SK-N-DZ (cell line): ENCODE measurements around the gene USF2.

Experiments
- DNase-seq: peaks from one replicate; pipeline ENCODE4 v3.0.0-alpha.2; 2015; ENCODE audit warnings: low spot score

USF2 gene

DNA sequence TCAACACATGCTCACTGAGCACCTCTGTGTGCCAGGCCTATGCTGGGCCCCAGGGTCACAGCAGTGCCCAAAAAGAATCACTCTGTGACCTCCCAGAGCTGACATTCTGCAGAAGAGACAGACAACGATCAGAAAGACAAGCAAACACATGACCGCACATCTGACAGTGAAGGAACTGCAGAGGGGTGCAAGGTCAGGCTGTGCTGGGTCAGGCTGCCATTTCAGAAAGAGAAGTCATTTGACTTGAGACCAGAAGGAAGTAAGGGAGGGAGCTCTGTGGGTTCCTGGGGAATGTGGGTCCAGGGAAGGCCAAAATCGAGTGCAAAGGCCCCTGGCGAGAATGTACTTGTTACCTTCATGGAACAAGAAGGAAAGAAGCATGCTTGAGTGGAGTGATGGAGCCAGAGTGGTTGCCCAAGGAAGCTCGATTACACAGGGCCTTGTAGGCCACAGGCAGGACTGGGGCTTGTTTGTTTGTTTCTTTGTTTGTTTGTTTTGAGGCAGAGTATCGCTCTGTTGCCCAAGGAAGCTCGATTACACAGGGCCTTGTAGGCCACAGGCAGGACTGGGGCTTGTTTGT lies 48.8 kb downstream of the USF2 start:
- no peak for DNase-seq

DNA sequence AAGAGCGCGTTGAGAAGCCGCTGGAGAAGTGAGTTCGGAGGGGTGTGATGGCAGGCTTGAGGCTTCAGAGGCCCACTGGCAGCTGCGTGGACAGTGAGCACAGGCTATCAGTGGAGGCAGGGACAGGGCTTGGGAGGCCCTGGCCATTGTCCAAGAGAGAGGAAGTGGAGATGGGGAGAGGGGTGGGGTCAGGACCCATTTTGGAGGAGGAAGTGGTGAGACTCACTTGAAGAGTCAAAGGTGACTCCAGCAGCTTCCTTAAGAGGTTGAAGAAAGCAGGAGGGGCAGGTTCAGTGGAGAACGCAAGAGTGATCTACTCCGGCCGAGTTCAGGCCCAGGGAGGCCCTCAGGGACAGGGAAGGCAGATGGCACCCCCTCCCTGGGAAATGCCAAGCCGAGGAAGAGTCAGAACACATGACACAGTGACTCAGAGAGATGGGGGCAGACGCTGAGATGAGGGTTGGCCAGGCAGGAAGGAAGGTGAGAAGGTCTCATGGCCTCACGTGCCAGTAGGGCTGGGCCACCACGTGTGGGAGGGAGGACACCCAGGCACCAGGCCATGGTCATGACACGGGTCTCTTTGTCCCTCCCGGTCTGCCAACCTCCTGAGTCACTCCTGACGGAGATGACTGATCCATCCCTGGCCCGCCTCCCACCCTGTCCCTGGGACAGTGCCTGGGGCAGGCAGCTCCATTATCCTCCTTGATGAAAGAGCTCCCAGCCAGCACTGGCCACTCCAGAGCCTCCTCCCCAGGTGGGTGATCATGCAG lies 50.1 kb downstream of the USF2 start:
- DNase-seq, result no peak

DNA sequence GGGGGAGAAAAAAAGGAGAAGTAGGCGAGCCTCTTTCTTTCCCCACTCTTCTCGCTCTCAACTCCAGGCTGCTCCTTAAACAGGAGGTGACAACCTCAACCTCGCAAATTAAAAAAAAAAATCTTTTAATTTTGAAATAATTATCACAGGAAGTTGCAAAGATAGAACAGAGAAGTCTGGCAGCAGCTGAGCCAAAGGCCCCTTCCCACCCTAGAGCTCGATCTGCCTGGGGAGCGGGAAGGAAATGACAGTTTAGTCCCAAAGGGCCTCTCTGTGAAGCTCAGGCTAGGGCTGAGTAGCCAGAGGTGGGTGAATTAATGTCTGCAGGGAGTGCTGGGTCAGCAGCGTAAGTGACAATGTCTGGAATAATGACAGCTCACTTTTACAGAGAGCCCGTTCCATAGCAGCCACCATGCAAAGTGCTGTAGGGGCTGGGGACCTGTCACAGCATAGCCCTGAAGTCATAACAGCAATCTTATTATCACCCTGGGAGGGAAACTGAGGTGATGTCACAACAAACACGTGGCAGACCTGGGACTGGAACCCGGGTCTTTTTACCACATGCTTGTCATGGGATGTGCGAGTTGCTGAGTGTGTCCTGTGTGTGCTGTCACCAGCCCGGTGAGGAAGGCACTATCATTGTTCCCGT lies 51.4 kb downstream of the USF2 start:
- no peak for DNase-seq

DNA sequence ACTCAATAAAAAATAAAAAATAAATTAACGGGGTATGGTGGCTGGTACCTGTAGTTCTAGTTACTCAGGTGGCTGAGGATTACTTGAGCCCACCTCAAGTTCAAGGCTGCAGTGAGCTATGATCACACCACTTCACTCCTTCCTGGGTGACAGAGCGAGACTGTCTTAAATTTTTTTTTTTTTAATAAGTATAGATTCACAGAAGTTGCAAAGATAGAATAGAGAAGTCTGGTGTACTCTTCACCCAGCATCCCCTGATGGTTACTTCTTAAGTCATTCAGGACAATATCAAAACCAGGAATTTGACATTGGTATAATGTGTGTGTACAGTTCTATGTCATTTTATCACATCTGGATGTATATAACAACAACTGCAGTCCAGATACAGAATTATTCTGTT lies 52.5 kb downstream of the USF2 start:
- DNase-seq, result no peak

DNA sequence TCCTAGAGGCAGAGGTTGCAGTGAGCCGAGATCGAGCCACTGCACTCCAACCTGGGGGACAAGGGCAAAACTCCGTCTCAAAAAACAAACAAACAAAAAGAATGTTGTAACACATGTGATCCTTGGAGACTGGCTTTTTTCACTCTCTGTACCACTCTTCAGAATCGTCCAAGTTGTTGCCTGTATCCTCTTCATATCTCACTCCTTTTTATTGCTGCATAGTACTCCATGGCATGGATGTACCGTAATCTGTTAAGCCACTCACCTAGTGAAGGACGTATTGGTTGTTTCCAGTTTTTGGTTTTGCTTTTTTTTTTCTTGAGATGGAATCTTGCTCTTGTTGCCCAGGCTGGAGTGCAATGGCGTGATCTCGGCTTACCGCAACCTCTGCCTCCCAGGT lies 53.3 kb downstream of the USF2 start:
- DNase-seq, result no peak

DNA sequence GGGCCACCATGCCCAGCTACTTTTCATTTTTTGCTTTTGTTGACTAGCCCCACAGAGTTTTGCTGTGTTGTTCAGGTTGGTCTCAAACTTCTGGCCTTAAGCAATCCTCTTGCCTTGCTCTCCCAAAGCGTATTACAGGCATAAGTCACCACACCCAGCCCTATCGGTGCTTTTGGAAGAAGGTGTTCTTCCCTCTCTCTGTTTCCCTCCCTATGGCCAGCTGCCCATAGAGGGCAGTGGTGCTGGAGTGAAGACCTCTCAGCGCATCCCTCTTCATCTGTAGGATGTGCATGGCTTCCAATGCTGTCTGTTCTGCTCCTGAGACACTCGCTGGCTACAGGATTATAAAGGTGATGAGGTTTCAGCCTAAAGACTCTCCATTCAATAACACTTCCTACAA lies 58.9 kb downstream of the USF2 start:
- no peak for DNase-seq

DNA sequence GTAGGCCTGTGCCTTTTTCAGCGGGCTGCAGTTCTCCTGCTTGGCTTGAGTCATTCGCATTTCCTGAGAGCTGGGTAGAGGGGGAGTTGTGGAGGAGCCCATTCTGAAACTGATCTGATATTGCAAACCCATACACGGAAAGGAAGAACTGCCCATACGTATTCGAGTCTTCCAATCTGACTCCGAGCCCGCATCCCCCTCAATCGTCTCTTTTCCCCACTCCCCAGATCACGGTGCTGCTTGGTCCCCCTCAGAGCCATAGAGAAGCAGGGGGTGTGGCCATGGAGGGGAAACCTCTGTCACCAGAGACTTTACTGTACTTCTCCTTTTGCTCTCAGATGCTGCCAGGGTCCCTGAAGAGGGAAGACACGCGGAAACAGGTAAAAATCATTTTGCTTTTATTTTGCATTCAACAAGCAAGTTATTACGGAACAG lies 60.1 kb downstream of the USF2 start, which contains the start of gene CD22:
Gene CD22, plus strand, starts transcription at position 337 of the 435 bp plus-strand sequence. CDS start 2,854 bp downstream, outside the sequence.
- no peak for DNase-seq

DNA sequence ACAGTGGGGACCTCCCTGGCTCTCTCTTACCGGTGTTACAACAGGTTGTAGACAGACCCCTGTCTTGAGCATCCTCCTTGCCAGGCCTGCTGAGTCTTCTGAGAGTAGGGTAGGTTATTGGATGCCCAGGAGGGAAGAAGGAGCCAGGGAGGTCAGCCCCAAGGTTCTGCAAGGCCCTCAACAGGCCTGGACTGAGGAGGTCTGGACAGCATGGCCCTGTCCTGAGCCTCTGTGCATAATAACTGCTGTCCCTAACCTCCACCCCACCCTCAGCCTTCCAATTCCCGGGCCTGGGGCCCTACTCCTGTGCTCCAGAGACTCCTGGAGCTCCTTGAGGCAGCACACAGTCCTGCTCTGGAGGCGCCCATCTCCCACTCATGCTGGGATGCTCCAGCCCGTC lies 60.6 kb downstream of the USF2 start:
- no peak for DNase-seq
